ENCODE data around the gene SLC25A42. TPM values are rescaled to one million over a fixed set of nuclear protein-coding genes. Genes with fewer than 3 reads are reported as not detected.

Gene SLC25A42
- total and polyA plus RNA-seq, 2 of the 4 experiments (the other 2 are of a cell fraction): 2.0 to 9.9 TPM

- H4K20me1 ChIP-seq (ENCODE audit: insufficient read depth, low read length): no peaks in the 10 kb centered on the region; the same call in 1 of the 2 replicates
- H4K8ac ChIP-seq (ENCODE audit: low read depth in 2 of 2, low read length in 2 of 2): no peak overlapping the region
- H3K4me2 ChIP-seq (ENCODE audit: low read depth, low read length): no peak overlapping the region
- H3K27me3 ChIP-seq (ENCODE audit: control insufficient read depth, insufficient read depth, low read length): no peaks in the 10 kb centered on the region
- in situ Hi-C loops (cut with MboI; ENCODE audit: low sequenced_read_pairs) (no loop called here), intact Hi-C loops (cut with micrococcal nuclease) (no loop called here), dilution Hi-C loops (cut with HindIII; ENCODE audit: low sequenced_read_pairs, unreplicated experiment) (no loop called here)
- no peaks in the 10 kb centered on the region; the same call in 1 of the 2 replicates for H3K9me1 ChIP-seq (ENCODE audit: insufficient read depth, low read length)
- H4K5ac ChIP-seq (ENCODE audit: low read depth, low read length): no peak overlapping the region
- no peak overlapping the region for H3K18ac ChIP-seq (ENCODE audit: low read depth, low read length)
- no peak overlapping the region for H3K9ac ChIP-seq (ENCODE audit: low read depth, low read length)
- H3K4ac ChIP-seq (ENCODE audit: low read depth, low read length): no peak overlapping the region
- no peak overlapping the region for H2BK15ac ChIP-seq (ENCODE audit: low read depth, low read length)
- ATAC-seq (ENCODE audit: low read depth): no peak
- no peak overlapping the region for H3K56ac ChIP-seq (ENCODE audit: extremely low read depth, insufficient read depth, low read length)
- CTCF ChIA-PET: no interaction called here
- H2BK5ac ChIP-seq (ENCODE audit: low read depth, low read length, poor library complexity, severe bottlenecking): no peak overlapping the region
- no peak overlapping the region for H2AK5ac ChIP-seq (ENCODE audit: low read depth, low read length)
- no peaks in the 10 kb centered on the region for H3K4me1 ChIP-seq (ENCODE audit: control insufficient read depth, insufficient read depth, low read length)
- DNase-seq: no peak
- H3K79me1 ChIP-seq (ENCODE audit: low read depth in 1 of 2, low read length in 2 of 2): peaks cover 0 to 15% of the 10 kb centered on the region in 2 experiments; a peak in 1 of 4 replicates
- no peak overlapping the region for H3K23ac ChIP-seq (ENCODE audit: low read depth, low read length)
- no peak overlapping the region for H3K4me3 ChIP-seq (ENCODE audit: insufficient read depth, low read depth, low read length)
- no peak overlapping the region for H2BK120ac ChIP-seq (ENCODE audit: low read depth, low read length)
- no peaks in the 10 kb centered on the region for H3K9me3 ChIP-seq (ENCODE audit: control insufficient read depth, insufficient read depth, low read length)
- no peak overlapping the region for H2BK20ac ChIP-seq (ENCODE audit: low read depth, low read length)
- TF ChIP-seq RFX5 (IDR thresholded peaks at IDR 0.05; ENCODE audit: low read depth, low read length) (no peak), SMC3 (IDR thresholded peaks at IDR 0.05; ENCODE audit: low read depth, low read length) (no peak), CHD1 (IDR thresholded peaks at IDR 0.05; ENCODE audit: low read depth, low read length) (no peak), NFE2L2 (IDR thresholded peaks at IDR 0.05; ENCODE audit: low read depth, low read length) (no peak), MAFK (IDR thresholded peaks at IDR 0.05; ENCODE audit: low read depth, low read length) (no peak), MXI1 (IDR thresholded peaks at IDR 0.05; ENCODE audit: borderline replicate concordance, low read depth, low read length) (no peak), CTCF (conservative IDR thresholded peaks at IDR 0.05; ENCODE audit: low read depth, low read length) (no peak)
- H3K14ac ChIP-seq (replicated peaks; ENCODE audit: low read depth, low read length): no peak overlapping the region
- H4K91ac ChIP-seq (ENCODE audit: insufficient read depth, low read depth, low read length): no peak overlapping the region
- POLR2A ChIA-PET (ENCODE audit: unreplicated experiment): no interaction called here
- no CpG with 5 or more reads among the region's 13 CpGs for WGBS, 2 experiments (ENCODE audit: extremely low coverage in 2 of 2, insufficient read length in 1 of 2)
- no peak overlapping the region for H3K27ac ChIP-seq (ENCODE audit: insufficient read depth, low read length)
- peaks cover 63% of the 10 kb centered on the region for H3K36me3 ChIP-seq (ENCODE audit: control insufficient read depth, insufficient read depth, low read length)
- H2AK9ac ChIP-seq (replicated peaks; ENCODE audit: low read depth, low read length, poor library complexity): no peak overlapping the region
- H2AFZ ChIP-seq (replicated peaks; ENCODE audit: low read length, poor library complexity): no peak overlapping the region
- BruUV-seq (replicated peaks): no TSS peak
Observed at GRCh38 chr19:19055701-19056100, 8.1 kb upstream of the SLC25A42 start.
